HG03439 (cell line): Measurements from ENCODE around the gene PGGHG.
"Not testable (repeated sequence)": the region's sequence is repeated elsewhere in the genome, so short reads cannot be mapped to it uniquely, and the experiment has no call there.

Experiments used
- ATAC-seq: cut with Tn5 transposase; IDR thresholded peaks from one replicate; pipeline ENCODE4 v1.9.1; 2021; ENCODE audit warnings: mild to moderate bottlenecking, moderate library complexity; ENCODE audit not compliant: unreplicated experiment

PGGHG gene

GRCh38 chr11:311013-311748, 22.3 kb downstream of the PGGHG start:
- not testable (repeated sequence) for ATAC-seq

- ATAC-seq: no peak
Measured at GRCh38 chr11:312092-312816, 23.3 kb downstream of the PGGHG start.

- ATAC-seq: no peak
Measured at GRCh38 chr11:313304-313786, 24.4 kb downstream of the PGGHG start.

GRCh38 chr11:313787-314553, 25.0 kb downstream of the PGGHG start, which contains the start of gene IFITM1:
TSS of gene IFITM1 (plus strand) at chr11:314040. CDS start at chr11:314171, 131 bp downstream.
- no peak for ATAC-seq

GRCh38 chr11:314554-314875, 25.6 kb downstream of the PGGHG start:
- not testable (repeated sequence) for ATAC-seq

- ATAC-seq: no peak
Measured at GRCh38 chr11:315051-315481, 26.1 kb downstream of the PGGHG start.

GRCh38 chr11:315516-315994, 26.6 kb downstream of the PGGHG start:
- no peak for ATAC-seq

- no peak for ATAC-seq
Measured at GRCh38 chr11:316031-316701, 27.2 kb downstream of the PGGHG start.

- ATAC-seq: no peak
Measured at GRCh38 chr11:316891-317301, 28.0 kb downstream of the PGGHG start.

GRCh38 chr11:317668-318404, 28.9 kb downstream of the PGGHG start:
- peak; percentile 4 for ATAC-seq

- peak; percentile 42 for ATAC-seq
Measured at GRCh38 chr11:318405-319120, 29.6 kb downstream of the PGGHG start.

GRCh38 chr11:319121-319887, 30.4 kb downstream of the PGGHG start:
- not testable (repeated sequence) for ATAC-seq

GRCh38 chr11:319888-320273, 31.0 kb downstream of the PGGHG start:
- ATAC-seq: not testable (repeated sequence)

- no peak for ATAC-seq
Measured at GRCh38 chr11:324156-324555, 35.2 kb downstream of the PGGHG start.

- not testable (repeated sequence) for ATAC-seq
Measured at GRCh38 chr11:324593-325517, 35.9 kb downstream of the PGGHG start.

- ATAC-seq: no peak
Measured at GRCh38 chr11:325796-326591, 37.1 kb downstream of the PGGHG start.

- ATAC-seq: no peak
Measured at GRCh38 chr11:326592-326841, 37.6 kb downstream of the PGGHG start.
